ENCODE data around the gene DNAJB13.

GRCh38 chr11:74017631-74018030 lies 66.8 kb downstream of the DNAJB13 start:
- TF ChIP-seq CTCF (IDR thresholded peaks at IDR 0.05; ENCODE audit: insufficient read depth, low read length) (no peak), POLR2AphosphoS5 (IDR thresholded peaks at IDR 0.05; ENCODE audit: low read depth) (no peak), REST (IDR thresholded peaks at IDR 0.05; ENCODE audit: insufficient replicate concordance, low read depth) (no peak), SPI1 (IDR thresholded peaks at IDR 0.05; ENCODE audit: borderline replicate concordance, low read depth) (no peak)

Data from HL-60 (cell line).